Uterus (tissue), 2 donors: ENCODE results near the gene LYVE1.

Experiments
- CTCF ChIP-seq, 4 experiments: fragments of 200-600 bp in 2 of 4; fragments of 450-650 bp in 2 of 4; sonication (generic) in 2 of 4; IDR thresholded peaks; one replicate each; pipeline ENCODE4 v1.5.1; 2016 to 2019; ENCODE audit warnings: antibody characterized with exemption in 4 of 4, mild to moderate bottlenecking in 2 of 4, moderate library complexity in 1 of 4
- POLR2A ChIP-seq, 2 donors: fragments of 450-650 bp; IDR thresholded peaks; one replicate each; pipeline ENCODE4 v1.6.1; 2016; ENCODE audit warnings: antibody characterized with exemption in 2 of 2, mild to moderate bottlenecking in 1 of 2, moderate library complexity in 1 of 2

GRCh38 chr11:10561947-10562346, 6.5 kb downstream of the LYVE1 start:
- TF ChIP-seq POLR2A (IDR thresholded peaks at IDR 0.05) (no peak), CTCF (IDR thresholded peaks at IDR 0.05) (no peak)
